ENCODE data around the gene CES2.

The CES2 gene

GRCh38 chr16:66903544-66904427 is 31.5 kb upstream of the CES2 start:
- no peak for DNase-seq

- no peak for DNase-seq
Observed at GRCh38 chr16:66904428-66904845, 30.9 kb upstream of the CES2 start.

DNA sequence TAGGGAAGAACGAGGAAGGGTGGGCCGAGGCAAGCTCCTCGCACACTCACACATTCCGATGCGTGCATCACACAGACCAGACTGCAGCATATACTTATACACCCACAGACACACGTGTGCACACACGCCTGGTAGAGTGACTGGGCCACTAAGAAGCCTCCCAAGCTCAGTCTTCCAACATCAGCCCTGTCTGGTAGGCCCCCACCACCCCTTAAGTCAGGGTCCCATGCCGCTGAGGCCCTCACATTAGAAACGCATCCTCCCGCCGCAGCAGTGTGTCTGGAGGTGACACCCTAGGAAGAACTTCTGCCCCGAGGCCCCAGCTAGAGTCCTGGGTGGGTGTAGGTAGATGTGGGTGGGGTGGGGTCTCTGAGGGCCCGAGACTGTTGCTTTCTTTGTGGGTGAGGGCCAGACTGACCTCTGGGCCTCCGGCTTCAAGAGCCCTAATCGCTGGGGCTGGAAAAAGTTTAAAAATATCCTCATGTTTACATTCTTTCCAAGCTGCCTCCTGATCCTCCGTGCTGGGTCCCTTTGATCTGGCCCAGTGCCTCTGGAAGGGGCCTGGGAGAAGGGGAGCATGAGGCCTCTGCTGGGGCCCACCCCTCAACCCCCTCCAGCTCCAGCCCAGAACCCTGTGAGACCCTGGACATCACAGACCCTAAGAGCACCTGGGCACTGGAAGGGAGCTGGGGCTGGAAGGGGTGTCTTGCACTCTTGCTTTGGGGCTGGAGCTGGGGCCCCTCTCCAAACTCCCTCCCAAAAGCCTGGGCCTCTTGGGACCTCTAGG is 30.3 kb upstream of the CES2 start:
- no peak for DNase-seq

DNA sequence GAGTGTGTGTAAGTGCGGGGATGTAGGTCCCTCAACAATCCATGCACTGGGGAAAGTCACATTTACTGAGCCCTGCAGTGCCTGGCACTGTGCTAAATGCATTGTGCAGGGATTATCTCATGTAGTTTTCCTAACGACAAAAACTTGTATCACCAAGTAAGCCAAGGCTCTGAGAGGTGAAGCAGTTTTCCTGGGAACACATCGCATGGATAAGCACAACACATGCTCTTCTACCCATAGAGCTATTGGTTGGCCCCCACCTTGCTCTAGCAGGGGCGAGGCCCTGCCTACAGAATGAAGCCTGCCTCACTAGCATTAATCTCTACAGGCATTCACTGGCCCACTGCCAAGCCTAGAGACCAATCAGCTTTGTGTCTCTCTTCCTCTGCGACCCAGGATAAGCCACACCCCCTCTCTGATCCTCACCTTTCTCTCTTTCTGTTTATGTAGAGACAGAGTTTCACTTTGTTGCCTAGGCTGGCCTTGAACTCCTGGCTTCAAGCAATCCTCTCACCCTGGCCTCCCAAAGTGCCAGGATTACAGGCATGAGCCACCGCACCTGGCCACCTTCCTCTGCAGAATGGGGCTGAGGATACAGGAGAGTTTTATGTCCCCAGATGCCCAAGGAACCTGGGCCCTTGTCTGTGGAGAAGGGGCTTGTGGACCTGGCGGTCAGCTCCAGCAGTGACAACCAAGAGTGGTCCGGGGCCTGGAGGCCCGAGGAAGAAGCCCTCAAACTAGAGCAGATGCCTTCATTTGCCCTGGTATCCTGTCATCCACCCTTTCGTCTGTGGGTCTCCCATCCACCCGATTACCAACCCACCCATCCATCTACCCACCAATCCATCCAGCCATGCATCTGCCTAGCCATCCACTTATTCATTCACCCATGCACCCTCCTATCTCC is 29.4 kb upstream of the CES2 start:
- DNase-seq = peak; percentile 1

DNA sequence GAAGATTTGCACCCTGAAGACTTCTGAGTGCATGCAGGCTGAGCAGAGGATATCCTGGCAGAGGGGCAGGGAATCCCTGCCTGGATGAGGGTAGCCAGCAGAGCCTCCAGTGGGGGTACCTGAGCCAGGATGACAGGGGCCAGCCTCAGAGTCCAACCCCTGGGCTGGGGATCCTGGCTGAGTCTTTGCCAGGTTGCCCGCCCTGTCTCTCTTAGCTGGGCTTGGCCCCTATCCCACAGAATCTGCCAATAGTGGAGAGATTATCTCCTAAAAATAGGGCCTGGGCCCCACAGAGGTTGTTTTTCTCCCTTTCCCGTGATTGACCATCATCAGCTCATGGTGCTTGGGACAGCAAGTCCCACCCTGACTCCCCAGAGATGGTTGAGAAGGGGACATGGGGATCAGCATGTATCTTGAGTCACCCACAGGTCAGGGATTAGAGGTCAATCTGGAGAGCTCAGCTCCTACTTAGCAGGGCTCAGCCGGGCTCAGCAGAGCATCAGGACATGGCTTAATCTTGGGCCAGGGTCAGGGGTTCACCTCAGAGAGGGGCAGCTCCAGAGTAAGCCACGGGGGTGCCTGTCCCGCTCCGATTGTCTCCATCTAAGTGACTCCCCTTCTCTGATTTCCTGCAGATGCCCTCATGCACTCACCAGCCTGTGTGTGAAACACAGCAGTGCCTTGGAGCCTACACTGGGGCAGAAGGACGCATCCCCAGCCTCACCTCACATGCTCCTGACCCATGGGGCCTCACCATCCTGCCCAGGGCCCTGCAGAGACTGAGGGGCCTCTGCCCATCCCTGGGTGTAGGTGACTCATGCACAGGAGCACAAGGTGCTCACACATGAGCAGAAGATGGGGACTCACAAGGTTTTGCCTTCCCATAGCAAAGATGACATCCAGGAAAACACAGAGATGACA is 28.1 kb upstream of the CES2 start:
- no peak for DNase-seq

- DNase-seq = no peak
Observed at GRCh38 chr16:66908116-66908515, 27.2 kb upstream of the CES2 start.

GRCh38 chr16:66908762-66909559 is 26.4 kb upstream of the CES2 start:
- no peak for DNase-seq

GRCh38 chr16:66910175-66910940 is 25.0 kb upstream of the CES2 start:
- DNase-seq = no peak

- DNase-seq = no peak
Observed at GRCh38 chr16:66911112-66911511, 24.2 kb upstream of the CES2 start.

- no peak for DNase-seq
Observed at GRCh38 chr16:66911801-66912200, 23.5 kb upstream of the CES2 start.

- DNase-seq = no peak
Observed at GRCh38 chr16:66913081-66913480, 22.2 kb upstream of the CES2 start.

DNA sequence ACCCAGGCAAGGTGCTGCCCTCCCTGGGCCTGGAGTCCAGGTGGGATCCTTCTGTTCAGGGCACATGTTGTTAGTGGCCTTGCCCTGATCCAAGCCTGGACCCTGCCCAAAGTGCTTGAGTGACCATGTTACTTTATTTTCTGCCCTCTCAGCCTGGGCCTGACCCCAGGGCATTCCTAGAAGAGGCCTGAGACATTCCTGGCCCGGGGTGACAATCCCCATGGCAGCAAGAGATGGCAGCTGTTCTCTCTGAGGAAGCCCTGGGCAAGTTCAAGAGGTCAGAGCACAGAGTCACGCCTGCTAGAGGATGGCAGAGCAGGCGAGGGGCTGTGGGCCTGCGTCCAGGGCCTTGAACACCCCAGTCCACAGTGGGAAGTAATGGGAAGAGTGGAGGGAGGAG is 21.6 kb upstream of the CES2 start:
- no peak for DNase-seq

GRCh38 chr16:66914541-66914940 is 20.8 kb upstream of the CES2 start:
- no peak for DNase-seq

DNA sequence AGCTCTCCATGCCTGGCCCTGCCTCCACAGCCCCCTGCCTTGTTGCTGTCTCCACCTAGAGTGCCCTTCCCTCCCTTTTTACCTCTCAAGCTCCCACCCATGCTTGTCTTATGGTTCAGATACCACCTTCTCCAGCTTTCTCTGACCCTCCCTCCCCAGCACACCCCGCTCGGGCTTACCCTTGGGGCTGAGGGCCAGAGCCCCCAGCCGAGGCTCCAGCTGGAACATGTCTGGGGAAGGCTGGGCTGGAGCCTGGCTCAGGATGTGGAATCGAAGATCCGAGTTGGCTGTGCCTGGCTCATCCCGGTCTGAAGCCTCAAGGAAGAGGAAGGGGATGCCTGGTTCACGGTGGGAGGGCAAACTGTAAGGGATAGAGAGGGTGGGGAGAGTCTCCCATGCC is 20.3 kb upstream of the CES2 start:
- DNase-seq = no peak

GRCh38 chr16:66916518-66916917 is 18.8 kb upstream of the CES2 start:
- DNase-seq = no peak

- DNase-seq = no peak
Observed at GRCh38 chr16:66917741-66918140, 17.6 kb upstream of the CES2 start.

DNA sequence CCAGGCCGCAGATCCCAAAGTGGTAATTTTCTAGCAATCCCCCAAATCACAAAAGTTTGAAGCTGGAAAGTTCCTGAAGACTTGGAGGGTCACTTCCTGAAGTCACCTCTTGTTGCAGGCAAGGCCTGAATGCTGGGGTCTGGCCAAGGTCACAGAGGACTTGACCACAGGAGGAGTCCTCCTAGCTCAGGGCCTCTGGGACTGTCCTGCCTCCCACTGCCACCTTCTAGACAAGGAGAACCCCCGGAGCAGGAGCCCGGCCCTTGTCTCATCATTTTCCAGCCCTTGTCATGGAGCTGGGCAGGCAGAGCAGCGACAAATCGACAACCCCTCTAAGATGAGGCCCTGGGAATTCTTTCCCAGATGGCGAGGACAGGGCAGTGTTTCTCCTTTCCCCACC is 17.0 kb upstream of the CES2 start:
- DNase-seq = no peak

GRCh38 chr16:66918803-66919568 is 16.3 kb upstream of the CES2 start, which contains the start of gene CDH16:
TSS of gene CDH16 (minus strand) at chr16:66918885. CDS start at chr16:66918065, 820 bp downstream.
- no peak for DNase-seq

- no peak for DNase-seq
Observed at GRCh38 chr16:66919569-66920298, 15.6 kb upstream of the CES2 start.
